ENCODE data around the gene HSDL1.

The HSDL1 gene

DNA sequence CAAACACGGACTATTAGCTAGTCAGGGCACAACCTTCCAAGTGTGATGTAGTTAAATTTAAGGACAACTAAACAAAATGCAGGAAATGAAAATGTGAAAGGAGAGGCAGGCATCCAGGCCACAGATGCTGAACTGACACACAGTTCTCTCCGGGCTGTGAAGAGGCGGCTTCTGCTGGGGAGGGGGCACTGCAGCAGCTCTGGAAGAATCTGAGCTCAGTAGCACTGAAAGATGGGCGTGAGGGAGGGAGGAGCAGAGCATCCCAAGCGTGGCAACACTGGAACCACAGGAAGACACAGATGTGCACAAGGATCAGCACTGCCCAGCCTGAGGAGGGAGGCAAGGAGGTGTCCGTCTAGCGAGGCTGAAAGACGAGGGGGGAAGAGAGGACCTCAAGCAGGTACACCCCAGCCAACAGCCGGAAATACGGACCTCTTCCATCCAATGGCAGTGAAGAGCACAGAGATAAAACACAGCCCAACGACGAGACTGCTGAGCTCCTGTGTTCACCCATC is 39.6 kb downstream of the HSDL1 start:
- TF ChIP-seq MAX (IDR thresholded peaks at IDR 0.05; ENCODE audit: low read depth, low read length) (no peak), MYC (IDR thresholded peaks at IDR 0.05; ENCODE audit: low read depth, low read length) (no peak), POLR2A (IDR thresholded peaks at IDR 0.05; ENCODE audit: extremely low read depth, insufficient read length) (no peak)
- TF ChIP-seq, protein P1, sequence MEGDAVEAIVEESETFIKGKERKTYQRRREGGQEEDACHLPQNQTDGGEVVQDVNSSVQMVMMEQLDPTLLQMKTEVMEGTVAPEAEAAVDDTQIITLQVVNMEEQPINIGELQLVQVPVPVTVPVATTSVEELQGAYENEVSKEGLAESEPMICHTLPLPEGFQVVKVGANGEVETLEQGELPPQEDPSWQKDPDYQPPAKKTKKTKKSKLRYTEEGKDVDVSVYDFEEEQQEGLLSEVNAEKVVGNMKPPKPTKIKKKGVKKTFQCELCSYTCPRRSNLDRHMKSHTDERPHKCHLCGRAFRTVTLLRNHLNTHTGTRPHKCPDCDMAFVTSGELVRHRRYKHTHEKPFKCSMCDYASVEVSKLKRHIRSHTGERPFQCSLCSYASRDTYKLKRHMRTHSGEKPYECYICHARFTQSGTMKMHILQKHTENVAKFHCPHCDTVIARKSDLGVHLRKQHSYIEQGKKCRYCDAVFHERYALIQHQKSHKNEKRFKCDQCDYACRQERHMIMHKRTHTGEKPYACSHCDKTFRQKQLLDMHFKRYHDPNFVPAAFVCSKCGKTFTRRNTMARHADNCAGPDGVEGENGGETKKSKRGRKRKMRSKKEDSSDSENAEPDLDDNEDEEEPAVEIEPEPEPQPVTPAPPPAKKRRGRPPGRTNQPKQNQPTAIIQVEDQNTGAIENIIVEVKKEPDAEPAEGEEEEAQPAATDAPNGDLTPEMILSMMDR (IDR thresholded peaks at IDR 0.05; ENCODE audit: low read depth, low read length), result no peak
- H3K4me3 ChIP-seq (ENCODE audit: low read depth, low read length), result no peak overlapping the region
- DNase-seq (ENCODE audit: low read depth), result no peak

DNA sequence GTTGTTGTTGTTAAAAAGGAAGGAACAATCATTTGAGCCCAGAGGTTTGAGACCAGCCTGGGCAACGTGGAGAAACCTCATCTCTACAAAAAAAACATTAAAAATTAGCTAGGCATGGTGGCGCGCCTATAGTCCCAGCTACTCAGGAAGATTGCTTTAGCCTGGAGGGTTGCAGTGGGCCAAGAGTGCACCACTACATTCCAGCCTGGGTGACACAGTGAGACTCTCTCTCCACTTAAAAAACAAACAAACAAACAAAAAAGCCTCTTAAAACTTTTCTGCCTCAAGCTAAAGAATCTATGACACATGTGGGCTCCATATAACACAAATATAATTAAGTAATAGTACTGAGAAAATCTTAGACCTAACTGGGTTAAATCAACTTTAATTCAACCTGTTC is 40.7 kb downstream of the HSDL1 start:
- no peak for DNase-seq (ENCODE audit: low read depth)
- TF ChIP-seq POLR2A (IDR thresholded peaks at IDR 0.05; ENCODE audit: extremely low read depth, insufficient read length), result no peak
- no peak for TF ChIP-seq MAX (IDR thresholded peaks at IDR 0.05; ENCODE audit: low read depth, low read length)
- TF ChIP-seq, protein P1 (IDR thresholded peaks at IDR 0.05; ENCODE audit: low read depth, low read length), result no peak
- TF ChIP-seq MYC (IDR thresholded peaks at IDR 0.05; ENCODE audit: low read depth, low read length), result no peak
- no peak overlapping the region for H3K4me3 ChIP-seq (ENCODE audit: low read depth, low read length)

DNA sequence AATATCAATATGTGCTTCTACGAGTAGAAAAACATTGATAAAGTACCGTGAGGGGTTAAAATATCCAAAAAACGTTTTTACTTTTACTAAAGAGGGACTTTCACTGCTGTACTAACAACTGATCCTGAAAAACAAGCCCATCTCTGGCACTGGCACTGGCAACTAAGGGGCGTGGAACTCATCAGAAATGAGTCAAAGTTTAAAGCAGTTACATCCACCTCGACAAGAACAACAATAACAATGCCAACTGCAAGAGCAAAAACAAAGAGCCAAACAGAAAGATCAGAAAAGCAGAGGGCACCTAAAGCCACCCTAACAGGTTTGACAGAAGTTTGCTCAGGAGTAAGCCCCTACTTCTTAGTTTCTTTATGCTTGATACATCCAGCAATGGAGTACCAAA is 41.3 kb downstream of the HSDL1 start:
- DNase-seq (ENCODE audit: low read depth), result no peak

GRCh38 chr16:84098939-84099338 is 46.0 kb downstream of the HSDL1 start:
- no peak for DNase-seq (ENCODE audit: low read depth)
- H3K4me3 ChIP-seq (ENCODE audit: low read depth, low read length), result no peak overlapping the region
- TF ChIP-seq MYC (IDR thresholded peaks at IDR 0.05; ENCODE audit: low read depth, low read length), result no peak
- TF ChIP-seq MAX (IDR thresholded peaks at IDR 0.05; ENCODE audit: low read depth, low read length), result no peak
- TF ChIP-seq, protein P1 (IDR thresholded peaks at IDR 0.05; ENCODE audit: low read depth, low read length), result no peak
- no peak for TF ChIP-seq POLR2A (IDR thresholded peaks at IDR 0.05; ENCODE audit: extremely low read depth, insufficient read length)

More for the DNA sequence above, 41.3 kb downstream of the HSDL1 start:
- TF ChIP-seq MYC (IDR thresholded peaks at IDR 0.05; ENCODE audit: low read depth, low read length), result no peak
- TF ChIP-seq POLR2A (IDR thresholded peaks at IDR 0.05; ENCODE audit: extremely low read depth, insufficient read length), result no peak
- TF ChIP-seq, protein P1 (IDR thresholded peaks at IDR 0.05; ENCODE audit: low read depth, low read length), result no peak
- no peak for TF ChIP-seq MAX (IDR thresholded peaks at IDR 0.05; ENCODE audit: low read depth, low read length)
- no peak overlapping the region for H3K4me3 ChIP-seq (ENCODE audit: low read depth, low read length)

DNA sequence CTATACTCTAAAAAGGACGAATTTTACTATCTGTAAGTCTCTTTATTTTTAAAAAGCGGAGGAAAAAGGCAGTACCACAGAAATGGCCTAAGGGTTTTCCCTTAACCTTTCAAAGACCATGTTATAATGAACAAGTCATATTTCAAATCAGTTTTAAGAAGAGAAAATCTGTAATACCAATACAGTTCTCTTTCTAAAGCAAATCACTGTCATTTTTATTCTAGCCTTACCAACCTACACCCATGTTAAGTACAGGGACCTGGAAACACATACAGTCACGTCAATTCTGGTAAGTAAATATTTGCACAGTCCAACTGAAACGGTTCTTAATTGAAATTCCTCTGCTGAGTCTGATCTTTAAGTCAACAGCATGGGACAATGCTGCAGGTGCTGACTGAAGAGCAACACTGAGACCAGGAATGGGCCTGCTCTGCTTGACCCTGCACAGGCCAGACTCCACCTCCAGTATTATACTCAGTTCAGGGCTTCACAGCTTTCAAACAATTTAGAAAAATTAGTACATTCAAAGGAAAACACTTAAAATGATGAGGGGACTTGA is 48.5 kb downstream of the HSDL1 start:
- TF ChIP-seq POLR2A (IDR thresholded peaks at IDR 0.05; ENCODE audit: extremely low read depth, insufficient read length) (no peak), MYC (IDR thresholded peaks at IDR 0.05; ENCODE audit: low read depth, low read length) (no peak), MAX (IDR thresholded peaks at IDR 0.05; ENCODE audit: low read depth, low read length) (no peak)
- TF ChIP-seq, protein P1 (IDR thresholded peaks at IDR 0.05; ENCODE audit: low read depth, low read length), result no peak
- no peak for DNase-seq (ENCODE audit: low read depth)

More for the DNA sequence above, 48.5 kb downstream of the HSDL1 start:
- no peak overlapping the region for H3K4me3 ChIP-seq (ENCODE audit: low read depth, low read length)
